ENCODE data around the gene SEM1. TPM values are rescaled to one million over a fixed set of nuclear protein-coding genes. Genes with fewer than 3 reads are reported as not detected.

SEM1 gene
- total and polyA plus RNA-seq, 9 of the 15 experiments (the other 6 are each of a cell fraction or from before 2014, with no cell fraction given) = 74.7 to 938 (median 454) TPM

GRCh38 chr7:96689414-96689813, 20.2 kb downstream of the SEM1 start (continued):
- TF ChIP-seq, protein P1, sequence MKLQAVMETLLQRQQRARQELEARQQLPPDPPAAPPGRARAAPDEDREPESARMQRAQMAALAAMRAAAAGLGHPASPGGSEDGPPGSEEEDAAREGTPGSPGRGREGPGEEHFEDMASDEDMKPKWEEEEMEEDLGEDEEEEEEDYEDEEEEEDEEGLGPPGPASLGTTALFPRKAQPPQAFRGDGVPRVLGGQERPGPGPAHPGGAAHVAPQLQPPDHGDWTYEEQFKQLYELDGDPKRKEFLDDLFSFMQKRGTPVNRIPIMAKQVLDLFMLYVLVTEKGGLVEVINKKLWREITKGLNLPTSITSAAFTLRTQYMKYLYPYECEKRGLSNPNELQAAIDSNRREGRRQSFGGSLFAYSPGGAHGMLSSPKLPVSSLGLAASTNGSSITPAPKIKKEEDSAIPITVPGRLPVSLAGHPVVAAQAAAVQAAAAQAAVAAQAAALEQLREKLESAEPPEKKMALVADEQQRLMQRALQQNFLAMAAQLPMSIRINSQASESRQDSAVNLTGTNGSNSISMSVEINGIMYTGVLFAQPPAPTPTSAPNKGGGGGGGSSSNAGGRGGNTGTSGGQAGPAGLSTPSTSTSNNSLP (IDR thresholded peaks at IDR 0.05; ENCODE audit: borderline replicate concordance, low read depth, low read length) = no peak
- TF ChIP-seq, protein P2, sequence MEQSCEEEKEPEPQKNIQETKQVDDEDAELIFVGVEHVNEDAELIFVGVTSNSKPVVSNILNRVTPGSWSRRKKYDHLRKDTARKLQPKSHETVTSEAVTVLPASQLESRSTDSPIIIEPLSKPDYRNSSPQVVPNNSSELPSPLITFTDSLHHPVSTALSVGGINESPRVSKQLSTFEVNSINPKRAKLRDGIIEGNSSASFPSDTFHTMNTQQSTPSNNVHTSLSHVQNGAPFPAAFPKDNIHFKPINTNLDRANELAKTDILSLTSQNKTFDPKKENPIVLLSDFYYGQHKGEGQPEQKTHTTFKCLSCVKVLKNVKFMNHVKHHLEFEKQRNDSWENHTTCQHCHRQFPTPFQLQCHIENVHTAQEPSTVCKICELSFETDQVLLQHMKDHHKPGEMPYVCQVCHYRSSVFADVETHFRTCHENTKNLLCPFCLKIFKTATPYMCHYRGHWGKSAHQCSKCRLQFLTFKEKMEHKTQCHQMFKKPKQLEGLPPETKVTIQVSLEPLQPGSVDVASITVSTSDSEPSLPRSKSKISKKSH (CRISPR knock-in tag; IDR thresholded peaks at IDR 0.05) = no peak

GRCh38 chr7:96686305-96686704, 23.3 kb downstream of the SEM1 start:
- H3K27me3 ChIP-seq (ENCODE audit: control insufficient read depth in 2 of 2, insufficient read depth in 2 of 2, low read length in 2 of 2) = no peaks in the 10 kb centered on the region
- H3K4me3 ChIP-seq = no peak overlapping the region
- H3K9me1 ChIP-seq (ENCODE audit: control insufficient read depth, insufficient read depth, low read length) = no peaks in the 10 kb centered on the region
- ChIA-PET CTCF (ENCODE audit: low intra/inter-chr PET ratio) (no interaction called here), POLR2A (no interaction called here)
- H3K9ac ChIP-seq (ENCODE audit: insufficient read depth in 1 of 2, low read depth in 2 of 2, low read length in 2 of 2) = no peak overlapping the region
- H2AFZ ChIP-seq (ENCODE audit: low read depth, low read length) = no peak overlapping the region
- no peaks in the 10 kb centered on the region for H3K9me3 ChIP-seq (replicated peaks; ENCODE audit: control insufficient read depth, insufficient read depth, low read depth, low read length)
- no peak for TF ChIP-seq JUND (IDR thresholded peaks at IDR 0.05; ENCODE audit: borderline replicate concordance, low read depth, low read length)
- no peak for TF ChIP-seq JUND (tag; IDR thresholded peaks at IDR 0.05; ENCODE audit: borderline replicate concordance, low read depth, low read length)
- no peak for TF ChIP-seq ZNF668 (CRISPR knock-in tag; IDR thresholded peaks at IDR 0.05)
- no peak for TF ChIP-seq ZNF12 (CRISPR knock-in tag; IDR thresholded peaks at IDR 0.05)
- TF ChIP-seq HDAC6 (IDR thresholded peaks at IDR 0.05; ENCODE audit: low read depth, low read length) = no peak
- TF ChIP-seq RAD21 (CRISPR knock-in tag; conservative IDR thresholded peaks at IDR 0.05 in 1 of 2, IDR thresholded peaks at IDR 0.05 in 1 of 2) = no peak
- TF ChIP-seq ELF4 (CRISPR knock-in tag; IDR thresholded peaks at IDR 0.05) = no peak
- TF ChIP-seq, protein P3, sequence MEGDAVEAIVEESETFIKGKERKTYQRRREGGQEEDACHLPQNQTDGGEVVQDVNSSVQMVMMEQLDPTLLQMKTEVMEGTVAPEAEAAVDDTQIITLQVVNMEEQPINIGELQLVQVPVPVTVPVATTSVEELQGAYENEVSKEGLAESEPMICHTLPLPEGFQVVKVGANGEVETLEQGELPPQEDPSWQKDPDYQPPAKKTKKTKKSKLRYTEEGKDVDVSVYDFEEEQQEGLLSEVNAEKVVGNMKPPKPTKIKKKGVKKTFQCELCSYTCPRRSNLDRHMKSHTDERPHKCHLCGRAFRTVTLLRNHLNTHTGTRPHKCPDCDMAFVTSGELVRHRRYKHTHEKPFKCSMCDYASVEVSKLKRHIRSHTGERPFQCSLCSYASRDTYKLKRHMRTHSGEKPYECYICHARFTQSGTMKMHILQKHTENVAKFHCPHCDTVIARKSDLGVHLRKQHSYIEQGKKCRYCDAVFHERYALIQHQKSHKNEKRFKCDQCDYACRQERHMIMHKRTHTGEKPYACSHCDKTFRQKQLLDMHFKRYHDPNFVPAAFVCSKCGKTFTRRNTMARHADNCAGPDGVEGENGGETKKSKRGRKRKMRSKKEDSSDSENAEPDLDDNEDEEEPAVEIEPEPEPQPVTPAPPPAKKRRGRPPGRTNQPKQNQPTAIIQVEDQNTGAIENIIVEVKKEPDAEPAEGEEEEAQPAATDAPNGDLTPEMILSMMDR (IDR thresholded peaks at IDR 0.05 in 2 of 3, conservative IDR thresholded peaks at IDR 0.05 in 1 of 3; ENCODE audit: insufficient read depth in 2 of 3, low read depth in 1 of 3, low read length in 3 of 3) = no peak
- no peak for TF ChIP-seq GABPA (tag; conservative IDR thresholded peaks at IDR 0.05; ENCODE audit: low read depth)
- intact Hi-C loops (cut with micrococcal nuclease) (no loop called here), in situ Hi-C loops (cut with MboI) (no loop called here)
- BruUV-seq (replicated peaks) = no TSS peak
- ATAC-seq = no peak
- H3K79me2 ChIP-seq (ENCODE audit: control insufficient read depth, insufficient read depth, low read length) = peaks cover 18% of the 10 kb centered on the region; the same call in 1 of the 3 replicates
- H3K4me2 ChIP-seq (ENCODE audit: insufficient read depth, low read length) = no peak overlapping the region
- H3K27ac ChIP-seq (ENCODE audit: extremely low read depth, low read depth, low read length) = no peak overlapping the region
- no peaks in the 10 kb centered on the region for H4K20me1 ChIP-seq (replicated peaks; ENCODE audit: control insufficient read depth, insufficient read depth, low read length)
- no peak for FAIRE-seq
- no peak for DNase-seq (ENCODE audit: extremely low read depth in 1 of 4, low spot score in 3 of 4)
- H3K4me1 ChIP-seq (replicated peaks in 1 of 2; ENCODE audit: control insufficient read depth in 2 of 2, insufficient read depth in 2 of 2, low read length in 2 of 2) = no peaks in the 10 kb centered on the region
- H3K36me3 ChIP-seq (ENCODE audit: control insufficient read depth, insufficient read depth, low read length) = peaks cover 31% of the 10 kb centered on the region
